Fibroblast of villous mesenchyme (primary cell): ENCODE measurements around the gene IST1. TPM values are rescaled to one million over a fixed set of nuclear protein-coding genes. Genes with fewer than 3 reads are reported as not detected.

Source experiments
- DNase-seq: peaks from one replicate; pipeline ENCODE4 v3.0.0-alpha.2; 2010; ENCODE audit warnings: low read depth
- H3K4me3 ChIP-seq: 2 replicates; pipeline ENCODE4 v1.5.1; 2011; ENCODE audit warnings: low read depth, mild to moderate bottlenecking, low read length
- total RNA-seq: library from RNA; depleted of rRNA; stranded (reverse); fragments of >200 nt; gene quantifications from 2 replicates; pipeline ENCODE4 v1.2.3, GENCODE V29; 2012
- TF ChIP-seq, protein P1 (sequence below): IDR thresholded peaks from 2 replicates; pipeline ENCODE4 v1.5.1; 2012; ENCODE audit warnings: low read depth, mild to moderate bottlenecking, low read length; ENCODE audit not compliant: insufficient read depth

Gene IST1
- total RNA-seq, 1 donor, result 206 TPM

GRCh38 chr16:71878911-71879310 lies 16.4 kb upstream of the IST1 start:
- TF ChIP-seq, protein P1, sequence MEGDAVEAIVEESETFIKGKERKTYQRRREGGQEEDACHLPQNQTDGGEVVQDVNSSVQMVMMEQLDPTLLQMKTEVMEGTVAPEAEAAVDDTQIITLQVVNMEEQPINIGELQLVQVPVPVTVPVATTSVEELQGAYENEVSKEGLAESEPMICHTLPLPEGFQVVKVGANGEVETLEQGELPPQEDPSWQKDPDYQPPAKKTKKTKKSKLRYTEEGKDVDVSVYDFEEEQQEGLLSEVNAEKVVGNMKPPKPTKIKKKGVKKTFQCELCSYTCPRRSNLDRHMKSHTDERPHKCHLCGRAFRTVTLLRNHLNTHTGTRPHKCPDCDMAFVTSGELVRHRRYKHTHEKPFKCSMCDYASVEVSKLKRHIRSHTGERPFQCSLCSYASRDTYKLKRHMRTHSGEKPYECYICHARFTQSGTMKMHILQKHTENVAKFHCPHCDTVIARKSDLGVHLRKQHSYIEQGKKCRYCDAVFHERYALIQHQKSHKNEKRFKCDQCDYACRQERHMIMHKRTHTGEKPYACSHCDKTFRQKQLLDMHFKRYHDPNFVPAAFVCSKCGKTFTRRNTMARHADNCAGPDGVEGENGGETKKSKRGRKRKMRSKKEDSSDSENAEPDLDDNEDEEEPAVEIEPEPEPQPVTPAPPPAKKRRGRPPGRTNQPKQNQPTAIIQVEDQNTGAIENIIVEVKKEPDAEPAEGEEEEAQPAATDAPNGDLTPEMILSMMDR, result no peak
- no peak for DNase-seq
- H3K4me3 ChIP-seq, result no peak overlapping the region

DNA sequence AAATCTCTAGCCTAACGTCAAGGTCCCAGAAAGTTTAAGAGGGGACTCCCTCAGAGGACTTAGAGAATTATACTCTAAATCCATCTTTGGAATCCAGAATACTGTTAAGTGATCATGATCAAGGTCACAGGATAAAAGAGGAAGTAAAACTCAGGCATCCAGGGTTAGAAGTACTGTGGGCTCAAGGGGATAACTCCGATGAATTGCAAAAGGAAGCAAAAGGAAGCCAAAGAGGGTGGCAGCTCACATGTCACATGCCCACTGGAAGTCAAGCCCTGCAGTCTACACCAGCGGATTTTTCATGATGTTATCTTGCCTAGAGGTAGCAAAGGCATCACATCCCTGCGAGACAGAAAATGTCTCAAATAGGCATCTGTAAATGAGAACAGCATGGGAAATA lies 15.2 kb upstream of the IST1 start:
- no peak overlapping the region for H3K4me3 ChIP-seq
- DNase-seq, result no peak
- TF ChIP-seq, protein P1, result no peak

DNA sequence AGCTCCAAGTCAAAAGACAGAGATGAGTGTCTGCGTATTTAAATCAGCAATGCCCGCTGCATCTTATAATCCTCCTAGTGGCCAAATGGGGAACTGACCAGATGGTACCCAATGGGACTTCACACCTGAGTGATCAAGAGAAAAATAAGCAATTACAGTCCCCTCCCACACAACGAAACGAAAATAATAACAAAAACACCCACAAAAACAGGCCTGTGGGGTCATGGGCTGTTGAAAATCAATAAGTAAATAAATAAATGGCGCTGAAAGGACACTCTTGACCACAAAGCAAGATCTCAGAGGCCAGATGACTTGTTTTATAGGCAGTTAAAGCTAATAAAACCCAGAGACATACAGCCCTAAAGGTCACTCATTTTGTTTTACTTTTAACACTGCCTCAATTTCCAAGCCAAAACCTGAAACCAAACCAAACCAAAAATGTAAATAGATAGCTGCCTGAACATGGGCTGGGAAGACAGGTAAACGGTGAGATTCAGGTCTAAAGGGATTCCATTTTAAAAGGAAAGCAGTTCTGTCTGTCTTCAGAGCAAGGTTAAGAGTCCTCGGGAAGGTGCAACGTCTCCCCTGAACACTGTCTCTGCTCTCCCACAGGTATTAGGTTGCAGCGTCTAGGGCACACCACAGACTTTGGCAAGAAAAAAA lies 12.7 kb upstream of the IST1 start:
- TF ChIP-seq, protein P1, result peak; percentile 93
- peak overlapping the region; percentile 89 for H3K4me3 ChIP-seq
- DNase-seq, result peak; percentile 78

- TF ChIP-seq, protein P1, result no peak
- no peak for DNase-seq
- H3K4me3 ChIP-seq, result peak overlapping the region; percentile 89
Measured at GRCh38 chr16:71883168-71883848, 12.0 kb upstream of the IST1 start.

GRCh38 chr16:71883849-71884638 lies 11.3 kb upstream of the IST1 start, which contains the start of gene ZNF821:
ZNF821 (minus strand) TSS chr16:71884182; CDS start chr16:71879946, 4,236 bp downstream.
- peak within 1 kb of the TSS; percentile 89 for H3K4me3 ChIP-seq
- DNase-seq, result peak; percentile 71
- TF ChIP-seq, protein P1, result peak; percentile 54

DNA sequence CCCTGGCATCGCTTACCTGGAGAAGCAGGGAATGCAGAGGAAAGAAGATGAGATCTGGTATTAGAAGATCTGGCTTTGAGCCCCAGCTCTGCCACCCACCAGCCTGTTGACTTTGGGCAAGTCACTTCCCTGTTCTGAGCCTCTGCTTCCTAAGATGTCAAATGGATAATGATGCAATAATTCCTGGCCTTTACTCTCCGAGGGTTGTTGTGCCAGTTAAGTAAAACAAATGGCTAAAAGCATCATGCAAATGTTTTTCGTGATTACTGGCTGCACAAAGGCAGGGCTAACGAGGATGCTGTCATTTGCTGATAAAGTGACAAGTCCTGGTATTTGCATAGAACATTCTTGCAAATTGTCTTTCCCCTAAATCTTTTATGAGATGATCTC lies 10.1 kb upstream of the IST1 start:
- no peak for DNase-seq
- no peak overlapping the region for H3K4me3 ChIP-seq
- TF ChIP-seq, protein P1, result no peak
